A673 (cell line): ENCODE results near the gene GRIA1. TPM values are rescaled to one million over a fixed set of nuclear protein-coding genes. Genes with fewer than 3 reads are reported as not detected.
A peak's percentile ranks its signal among the peaks of the same experiment; 100 is the strongest.

Source experiments
- BruUV-seq: library from RNA; stranded (reverse); fragments of 400-500 nt; replicated peaks from 2 replicates; lab custom pipeline; 2021; lab: Mats Ljungman, UMichigan
- CTCF ChIA-PET: fragments of 300-600 bp; sonication (Branson Sonifier 250); formaldehyde crosslinking; loops from one replicate; lab custom pipeline; 2022; ENCODE audit warnings: antibody characterized with exemption; lab: Charles Lee
- POLR2A ChIA-PET: fragments of 300-600 bp; sonication (Branson Sonifier 250); formaldehyde crosslinking; loops from one replicate; lab custom pipeline; 2022; ENCODE audit warnings: antibody characterized with exemption; ENCODE audit not compliant: low non-redundant PET; lab: Charles Lee
- DNase-seq: peaks from one replicate; pipeline ENCODE4 v3.0.0-alpha.2; 2015; ENCODE audit warnings: low spot score
- H3K27ac ChIP-seq: fragments of 200-600 bp; sonication (generic); 2 replicates; pipeline ENCODE4 v1.5.1; 2016; ENCODE audit warnings: mixed run types, low read depth, mild to moderate bottlenecking, mixed read lengths, antibody characterized with exemption, low read length; ENCODE audit not compliant: poor library complexity, severe bottlenecking
- H3K27me3 ChIP-seq: fragments of 200-600 bp; sonication (generic); replicated peaks from 2 replicates; pipeline ENCODE4 v1.6.1; 2017; ENCODE audit warnings: mixed run types, low read depth, mild to moderate bottlenecking, mixed read lengths, antibody characterized with exemption, low read length; ENCODE audit not compliant: insufficient read depth, poor library complexity
- H3K36me3 ChIP-seq: fragments of 200-600 bp; sonication (generic); 2 replicates; pipeline ENCODE4 v1.6.1; 2016; ENCODE audit warnings: mixed run types, mild to moderate bottlenecking, mixed read lengths, antibody characterized with exemption, low read length; ENCODE audit not compliant: insufficient read depth, poor library complexity, severe bottlenecking
- H3K4me1 ChIP-seq: fragments of 200-600 bp; sonication (generic); 2 replicates; pipeline ENCODE4 v1.6.1; 2017; ENCODE audit warnings: mixed run types, mild to moderate bottlenecking, mixed read lengths, antibody characterized with exemption, low read length; ENCODE audit not compliant: insufficient read depth, poor library complexity, severe bottlenecking
- H3K4me3 ChIP-seq: fragments of 200-600 bp; sonication (generic); 2 replicates; pipeline ENCODE4 v1.5.1; 2016; ENCODE audit warnings: low read depth, mixed run types, mild to moderate bottlenecking, mixed read lengths, low read length; ENCODE audit not compliant: poor library complexity, severe bottlenecking
- H3K9me3 ChIP-seq: fragments of 200-600 bp; sonication (generic); 2 replicates; pipeline ENCODE4 v1.6.1; 2016; ENCODE audit warnings: mixed run types, low read depth, mild to moderate bottlenecking, mixed read lengths, antibody characterized with exemption, low read length; ENCODE audit not compliant: poor library complexity, severe bottlenecking
- EZH2 ChIP-seq: fragments of 200-600 bp; sonication (generic); IDR thresholded peaks from 2 replicates; pipeline ENCODE4 v1.6.1; 2017; ENCODE audit warnings: borderline replicate concordance, low read depth, mild to moderate bottlenecking, mixed read lengths, antibody characterized with exemption, low read length; ENCODE audit not compliant: poor library complexity, severe bottlenecking
- intact Hi-C: fragments of 100-400 bp; cut with micrococcal nuclease; formaldehyde crosslinking; loops from one replicate; pipeline ENCODE4 v1.10.0; 2022; ENCODE audit not compliant: unreplicated experiment
- total RNA-seq: library from RNA; stranded (reverse); gene quantifications from 2 replicates; pipeline ENCODE4 v1.2.3, GENCODE V29; 2021
- TF ChIP-seq, protein P1 (sequence below): fragments of 300-800, 200-600 bp; sonication (generic); conservative IDR thresholded peaks from 2 replicates; pipeline ENCODE4 v1.5.1; 2017; ENCODE audit warnings: low read depth, mild to moderate bottlenecking, antibody characterized with exemption, low read length, moderate library complexity, mixed read lengths

The GRIA1 gene
- total RNA-seq, 1 experiment from 2014 or later, result 0.69 TPM

DNA sequence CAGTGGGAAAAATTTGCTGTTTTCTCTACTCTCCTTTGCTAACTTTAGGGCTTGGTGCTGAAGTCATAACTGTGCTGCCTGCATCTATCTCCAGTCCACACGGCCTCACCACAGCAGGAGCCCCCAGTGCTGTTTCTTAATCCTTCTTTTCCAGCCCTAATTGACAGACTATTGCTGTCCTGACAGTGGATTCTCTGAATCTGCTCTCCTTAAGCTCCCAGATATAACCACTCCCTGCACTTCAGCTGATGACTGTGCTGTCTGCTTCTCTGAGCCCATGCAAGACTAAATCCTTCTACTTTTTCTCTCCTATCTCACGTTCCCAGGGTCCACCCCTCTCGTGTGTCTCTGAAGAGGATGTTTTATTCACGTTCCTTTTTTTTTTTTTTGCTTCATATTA is 19.7 kb upstream of the GRIA1 start:
- TF ChIP-seq EZH2, result no peak
- TF ChIP-seq, protein P1, sequence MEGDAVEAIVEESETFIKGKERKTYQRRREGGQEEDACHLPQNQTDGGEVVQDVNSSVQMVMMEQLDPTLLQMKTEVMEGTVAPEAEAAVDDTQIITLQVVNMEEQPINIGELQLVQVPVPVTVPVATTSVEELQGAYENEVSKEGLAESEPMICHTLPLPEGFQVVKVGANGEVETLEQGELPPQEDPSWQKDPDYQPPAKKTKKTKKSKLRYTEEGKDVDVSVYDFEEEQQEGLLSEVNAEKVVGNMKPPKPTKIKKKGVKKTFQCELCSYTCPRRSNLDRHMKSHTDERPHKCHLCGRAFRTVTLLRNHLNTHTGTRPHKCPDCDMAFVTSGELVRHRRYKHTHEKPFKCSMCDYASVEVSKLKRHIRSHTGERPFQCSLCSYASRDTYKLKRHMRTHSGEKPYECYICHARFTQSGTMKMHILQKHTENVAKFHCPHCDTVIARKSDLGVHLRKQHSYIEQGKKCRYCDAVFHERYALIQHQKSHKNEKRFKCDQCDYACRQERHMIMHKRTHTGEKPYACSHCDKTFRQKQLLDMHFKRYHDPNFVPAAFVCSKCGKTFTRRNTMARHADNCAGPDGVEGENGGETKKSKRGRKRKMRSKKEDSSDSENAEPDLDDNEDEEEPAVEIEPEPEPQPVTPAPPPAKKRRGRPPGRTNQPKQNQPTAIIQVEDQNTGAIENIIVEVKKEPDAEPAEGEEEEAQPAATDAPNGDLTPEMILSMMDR, result no peak
- no peak overlapping the region for H3K27ac ChIP-seq
- CTCF ChIA-PET, result no interaction called here
- no peaks in the 10 kb centered on the region for H3K36me3 ChIP-seq
- POLR2A ChIA-PET, result no interaction called here
- no peaks in the 10 kb centered on the region for H3K27me3 ChIP-seq
- no peak for DNase-seq
- H3K4me1 ChIP-seq, result no peaks in the 10 kb centered on the region
- H3K4me3 ChIP-seq, result no peak overlapping the region
- BruUV-seq, result no TSS peak
- H3K9me3 ChIP-seq, result no peaks in the 10 kb centered on the region
- intact Hi-C loops, result no loop called here

DNA sequence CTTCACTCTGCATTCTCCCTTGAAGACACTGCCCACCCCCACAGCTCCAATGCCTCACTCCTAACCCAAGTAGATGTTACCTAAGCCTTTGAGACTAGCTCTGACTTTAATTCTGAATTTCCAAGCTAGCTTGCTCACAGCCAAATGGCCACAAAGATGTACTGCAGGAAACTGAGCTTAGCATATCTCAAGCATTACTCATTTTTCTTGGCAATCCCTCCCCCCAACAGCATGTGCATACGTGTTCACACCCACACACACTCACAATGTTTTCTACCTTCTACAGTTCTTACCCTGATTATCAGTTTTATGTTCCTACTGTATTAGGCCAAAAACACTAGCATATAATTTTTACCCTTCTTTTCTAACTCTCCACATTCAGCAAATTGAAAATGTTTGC is 13.7 kb upstream of the GRIA1 start:
- H3K27ac ChIP-seq, result no peak overlapping the region
- no peaks in the 10 kb centered on the region for H3K4me1 ChIP-seq
- H3K9me3 ChIP-seq, result no peaks in the 10 kb centered on the region
- DNase-seq, result peak; percentile 34
- H3K27me3 ChIP-seq, result no peaks in the 10 kb centered on the region
- H3K36me3 ChIP-seq, result no peaks in the 10 kb centered on the region
- no peak overlapping the region for H3K4me3 ChIP-seq
- no TSS peak for BruUV-seq
- TF ChIP-seq, protein P1, result no peak
- TF ChIP-seq EZH2, result no peak
- ChIA-PET POLR2A (no interaction called here), CTCF (no interaction called here)
- intact Hi-C loops, result no loop called here

DNA sequence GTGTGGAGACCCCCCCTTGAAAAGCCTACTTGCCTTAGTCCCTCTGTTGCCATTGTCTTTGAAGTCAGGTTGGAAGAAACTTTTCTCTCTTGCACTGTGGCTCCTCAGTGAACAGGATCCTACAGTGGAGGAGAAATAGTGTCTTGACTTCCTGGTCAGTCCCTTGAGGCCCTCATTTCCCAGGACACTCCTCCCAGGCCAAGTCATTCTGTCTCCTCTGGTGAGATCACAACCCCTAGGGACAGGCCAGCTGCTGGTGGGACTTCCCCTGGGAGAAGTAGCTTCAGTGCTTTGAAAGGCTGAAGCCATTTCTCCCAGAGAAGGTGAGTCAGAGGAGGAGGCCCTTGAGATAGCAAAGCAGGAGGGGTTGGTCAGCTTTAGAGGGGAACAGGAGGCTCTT is 10.1 kb upstream of the GRIA1 start:
- ChIA-PET CTCF (no interaction called here), POLR2A (no interaction called here)
- BruUV-seq, result no TSS peak
- intact Hi-C loops, result no loop called here
- H3K27me3 ChIP-seq, result no peaks in the 10 kb centered on the region
- no peak overlapping the region for H3K4me3 ChIP-seq
- H3K4me1 ChIP-seq, result no peaks in the 10 kb centered on the region
- no peaks in the 10 kb centered on the region for H3K36me3 ChIP-seq
- no peak for DNase-seq
- TF ChIP-seq, protein P1, result no peak
- no peak for TF ChIP-seq EZH2
- H3K9me3 ChIP-seq, result no peaks in the 10 kb centered on the region
- H3K27ac ChIP-seq, result no peak overlapping the region
